H1 (cell line): ENCODE results near the gene PTH1R. TPM values are rescaled to one million over a fixed set of nuclear protein-coding genes. Genes with fewer than 3 reads are reported as not detected.
A peak's percentile ranks its signal among the peaks of the same experiment; 100 is the strongest.

Experiments used
- ATF3 ChIP-seq: IDR thresholded peaks from 2 replicates; pipeline ENCODE4 v1.6.1; 2011; ENCODE audit warnings: low read depth, mild to moderate bottlenecking, low read length; ENCODE audit not compliant: insufficient read depth
- CBX5 ChIP-seq: fragments of 300-800, 300-1000 bp; sonication (generic); IDR thresholded peaks from 2 replicates; pipeline ENCODE4 v1.7.1; 2016; ENCODE audit warnings: antibody characterized with exemption, low read length, low read depth
- CBX8 ChIP-seq: fragments of 300-800, 300-1000 bp; sonication (generic); IDR thresholded peaks from 2 replicates; pipeline ENCODE4 v1.7.1; 2016; ENCODE audit warnings: low read depth, low read length, borderline replicate concordance
- CHD2 ChIP-seq: IDR thresholded peaks from 2 replicates; pipeline ENCODE4 v1.6.1; 2012; ENCODE audit warnings: low read length, improper control_type of control experiment
- EGR1 ChIP-seq: IDR thresholded peaks from 2 replicates; pipeline ENCODE4 v1.6.1; 2011; ENCODE audit warnings: low read depth, low read length, borderline replicate concordance
- FOSL1 ChIP-seq: IDR thresholded peaks from 2 replicates; pipeline ENCODE4 v1.6.1; 2011; ENCODE audit warnings: mild to moderate bottlenecking, low read depth, low read length, moderate library complexity; ENCODE audit not compliant: insufficient read depth
- GTF2F1 ChIP-seq: IDR thresholded peaks from 2 replicates; pipeline ENCODE4 v1.6.1; 2012; ENCODE audit warnings: low read depth, low read length, improper control_type of control experiment, borderline replicate concordance
- HDAC2 ChIP-seq, 2 experiments: fragments of 300-600 bp in 1 of 2; sonication (generic) in 1 of 2; IDR thresholded peaks; 2 replicates each; pipeline ENCODE4 v1.6.1; 2011 to 2012; ENCODE audit warnings: low read depth in 2 of 2, low read length in 2 of 2, mild to moderate bottlenecking in 2 of 2, moderate library complexity in 2 of 2, borderline replicate concordance in 1 of 2, inconsistent platforms in 1 of 2
- HDAC6 ChIP-seq: IDR thresholded peaks from one replicate; pipeline ENCODE4 v1.7.1; 2012; ENCODE audit warnings: low read depth, mild to moderate bottlenecking, inconsistent platforms, low read length, moderate library complexity
- JUN ChIP-seq: IDR thresholded peaks from 2 replicates; pipeline ENCODE4 v1.6.1; 2011; ENCODE audit warnings: low read depth, mild to moderate bottlenecking, improper control_type of control experiment, low read length
- MAFK ChIP-seq: IDR thresholded peaks from 2 replicates; pipeline ENCODE4 v1.6.1; 2012; ENCODE audit warnings: low read depth, mild to moderate bottlenecking, improper control_type of control experiment, low read length
- RXRA ChIP-seq: IDR thresholded peaks from 2 replicates; pipeline ENCODE4 v1.6.1; 2011; ENCODE audit warnings: low read depth, mild to moderate bottlenecking, low read length, moderate library complexity; ENCODE audit not compliant: insufficient read depth
- SP4 ChIP-seq: IDR thresholded peaks from 2 replicates; pipeline ENCODE4 v1.6.1; 2012; ENCODE audit warnings: low read length, inconsistent platforms
- SUZ12 ChIP-seq: fragments of 200-600 bp; sonication (generic); IDR thresholded peaks from 2 replicates; pipeline ENCODE4 v1.6.1; 2012; ENCODE audit warnings: mild to moderate bottlenecking, inconsistent platforms, low read length, moderate library complexity, mixed read lengths
- TAF1 ChIP-seq: IDR thresholded peaks from 2 replicates; pipeline ENCODE4 v1.6.1; 2011; ENCODE audit warnings: mild to moderate bottlenecking, low read depth, low read length
- TAF7 ChIP-seq: optimal IDR thresholded peaks from 2 replicates; pipeline ENCODE3; 2011; ENCODE audit warnings: low read depth, mild to moderate bottlenecking, inconsistent platforms, low read length, moderate library complexity, borderline replicate concordance
- TBP ChIP-seq: IDR thresholded peaks from 2 replicates; pipeline ENCODE4 v1.6.1; 2011; ENCODE audit warnings: low read depth, low read length, improper control_type of control experiment
- USF2 ChIP-seq: IDR thresholded peaks from 2 replicates; pipeline ENCODE4 v1.6.1; 2011; ENCODE audit warnings: low read length, improper control_type of control experiment
- polyA plus RNA-seq, 7 experiments: library from polyadenylated mRNA; depleted of rRNA in 3 of 7; stranded (reverse) in 5 of 7; unstranded in 2 of 7; fragments of >200 nt in 5 of 7; fragments of 200-250 nt in 2 of 7; gene quantifications; 1 replicate in 5 of 7; 2 replicates in 1 of 7; 4 replicates in 1 of 7; pipeline versions ENCODE4 v1.2.1 to v1.2.3, GENCODE V29; 2011 to 2013; ENCODE audit warnings: missing spikeins in 2 of 7, mixed read lengths in 2 of 7
- total RNA-seq: library from RNA; stranded (reverse); fragmentation: NEBNext Ultra II Directional; extraction: Animal tissue kit (Norgen Biotek cat#: 25700); gene quantifications from 2 replicates; pipeline ENCODE4 v1.2.1, GENCODE V29; 2021

The PTH1R gene
- total and polyA plus RNA-seq, 2 of the 8 experiments (the other 6 are each of a cell fraction or from before 2014, with no cell fraction given) = 0.57 to 1.5 TPM

GRCh38 chr3:46845860-46846623, 31.5 kb upstream of the PTH1R start (continued):
- TF ChIP-seq ATF3 (no peak), SP4 (no peak), USF2 (no peak), TAF7 (no peak), HDAC6 (no peak), HDAC2 (IDR thresholded peaks at IDR 0.05; ENCODE audit: borderline replicate concordance in 1 of 2, low read depth in 2 of 2, low read length in 2 of 2) (0 out of 4 replicates have a peak, but pooled peaks of 1 of the 2 experiments have one; percentile 33), TBP (no peak), RXRA (no peak), GTF2F1 (no peak), FOSL1 (no peak), SUZ12 (peak; percentile 48; the same call in 1 of the 2 replicates), CHD2 (no peak), CBX5 (no peak), EGR1 (no peak), CBX8 (no peak), JUN (no peak), MAFK (no peak), TAF1 (no peak; the same call in 1 of the 2 replicates)
